Measurements from ENCODE around the gene MACROD1.

- TF ChIP-seq CTCF (IDR thresholded peaks at IDR 0.05; ENCODE audit: low read depth, low read length) (no peak), MAX (IDR thresholded peaks at IDR 0.05; ENCODE audit: low read depth, low read length) (no peak), POLR2A (IDR thresholded peaks at IDR 0.05; ENCODE audit: extremely low read depth, insufficient read length) (no peak)
Observed at GRCh38 chr11:64140082-64140481, 25.8 kb downstream of the MACROD1 start.
